ENCODE measurements around the gene MARK1.
"Not testable (repeated sequence)": the region's sequence is repeated elsewhere in the genome, so short reads cannot be mapped to it uniquely, and the experiment has no call there.

Gene MARK1

GRCh38 chr1:220680085-220680687, 152.2 kb downstream of the MARK1 start:
- Histone ChIP-seq H3K4me3 (ENCODE audit: low read depth in 1 of 2, low read length in 2 of 2) (no peak overlapping the region), H3K79me2 (ENCODE audit: insufficient read depth, low read length) (no peaks in the 10 kb centered on the region), H2AFZ (ENCODE audit: low read depth, low read length) (no peak overlapping the region), H4K20me1 (ENCODE audit: insufficient read depth, low read length) (no peaks in the 10 kb centered on the region), H3K36me3 (ENCODE audit: insufficient read depth, low read length) (no peaks in the 10 kb centered on the region), H3K4me1 (ENCODE audit: insufficient read depth, low read length) (no peaks in the 10 kb centered on the region), H3K4me2 (ENCODE audit: insufficient read depth, low read length) (no peak overlapping the region), H3K9ac (ENCODE audit: low read depth, low read length) (no peak overlapping the region), H3K27me3 (ENCODE audit: insufficient read depth, low read length, poor library complexity) (no peaks in the 10 kb centered on the region), H3K9me3 (ENCODE audit: insufficient read depth, low read length, severe bottlenecking) (no peaks in the 10 kb centered on the region), H3K27ac (ENCODE audit: low read length) (no peak overlapping the region)
- no peak for TF ChIP-seq EZH2 (IDR thresholded peaks at IDR 0.05; ENCODE audit: borderline replicate concordance, low read depth, low read length, severe bottlenecking)
- TF ChIP-seq CTCF (IDR thresholded peaks at IDR 0.05; ENCODE audit: borderline replicate concordance, extremely low read depth, low read length, poor library complexity, severe bottlenecking), result peak; percentile 63
- DNase-seq (no peak), ATAC-seq (ENCODE audit: insufficient read depth, low read depth) (peak; percentile 66; the same call in 1 of the 3 replicates)

GRCh38 chr1:220681220-220681880, 153.4 kb downstream of the MARK1 start:
- Histone ChIP-seq H3K36me3 (ENCODE audit: insufficient read depth, low read length) (no peaks in the 10 kb centered on the region), H3K4me2 (ENCODE audit: insufficient read depth, low read length) (no peak overlapping the region), H3K4me3 (ENCODE audit: low read depth in 1 of 2, low read length in 2 of 2) (no peak overlapping the region), H2AFZ (ENCODE audit: low read depth, low read length) (no peak overlapping the region), H3K4me1 (ENCODE audit: insufficient read depth, low read length) (no peaks in the 10 kb centered on the region), H3K79me2 (ENCODE audit: insufficient read depth, low read length) (no peaks in the 10 kb centered on the region), H3K9ac (ENCODE audit: low read depth, low read length) (no peak overlapping the region), H3K27ac (ENCODE audit: low read length) (no peak overlapping the region), H3K27me3 (ENCODE audit: insufficient read depth, low read length, poor library complexity) (no peaks in the 10 kb centered on the region), H4K20me1 (ENCODE audit: insufficient read depth, low read length) (no peaks in the 10 kb centered on the region), H3K9me3 (ENCODE audit: insufficient read depth, low read length, severe bottlenecking) (no peaks in the 10 kb centered on the region)
- DNase-seq (no peak), ATAC-seq (ENCODE audit: insufficient read depth, low read depth) (no peak)
- TF ChIP-seq CTCF (IDR thresholded peaks at IDR 0.05; ENCODE audit: borderline replicate concordance, extremely low read depth, low read length, poor library complexity, severe bottlenecking) (no peak), EZH2 (IDR thresholded peaks at IDR 0.05; ENCODE audit: borderline replicate concordance, low read depth, low read length, severe bottlenecking) (no peak)

GRCh38 chr1:220682901-220683576, 155.1 kb downstream of the MARK1 start:
- Histone ChIP-seq H3K27me3 (ENCODE audit: insufficient read depth, low read length, poor library complexity) (no peaks in the 10 kb centered on the region), H2AFZ (ENCODE audit: low read depth, low read length) (no peak overlapping the region), H3K36me3 (ENCODE audit: insufficient read depth, low read length) (no peaks in the 10 kb centered on the region), H3K27ac (ENCODE audit: low read length) (no peak overlapping the region), H4K20me1 (ENCODE audit: insufficient read depth, low read length) (no peaks in the 10 kb centered on the region), H3K4me2 (ENCODE audit: insufficient read depth, low read length) (no peak overlapping the region), H3K9ac (ENCODE audit: low read depth, low read length) (no peak overlapping the region), H3K9me3 (ENCODE audit: insufficient read depth, low read length, severe bottlenecking) (no peaks in the 10 kb centered on the region), H3K79me2 (ENCODE audit: insufficient read depth, low read length) (no peaks in the 10 kb centered on the region), H3K4me1 (ENCODE audit: insufficient read depth, low read length) (no peaks in the 10 kb centered on the region), H3K4me3 (ENCODE audit: low read depth in 1 of 2, low read length in 2 of 2) (no peak overlapping the region)
- TF ChIP-seq CTCF (IDR thresholded peaks at IDR 0.05; ENCODE audit: borderline replicate concordance, extremely low read depth, low read length, poor library complexity, severe bottlenecking), result no peak
- TF ChIP-seq EZH2 (IDR thresholded peaks at IDR 0.05; ENCODE audit: borderline replicate concordance, low read depth, low read length, severe bottlenecking), result no peak
- ATAC-seq (ENCODE audit: insufficient read depth, low read depth) (no peak), DNase-seq (no peak)

GRCh38 chr1:220683716-220684115, 155.8 kb downstream of the MARK1 start:
- H4K20me1 ChIP-seq (ENCODE audit: insufficient read depth, low read length); H3K27me3 ChIP-seq (ENCODE audit: insufficient read depth, low read length, poor library complexity); H3K9ac ChIP-seq (ENCODE audit: low read depth, low read length); H3K9me3 ChIP-seq (ENCODE audit: insufficient read depth, low read length, severe bottlenecking); ATAC-seq (ENCODE audit: insufficient read depth, low read depth); H3K4me2 ChIP-seq (ENCODE audit: insufficient read depth, low read length); H3K27ac ChIP-seq (ENCODE audit: low read length); H3K4me1 ChIP-seq (ENCODE audit: insufficient read depth, low read length); H3K36me3 ChIP-seq (ENCODE audit: insufficient read depth, low read length); DNase-seq; H3K4me3 ChIP-seq (ENCODE audit: low read depth in 1 of 2, low read length in 2 of 2); H3K79me2 ChIP-seq (ENCODE audit: insufficient read depth, low read length); H2AFZ ChIP-seq (ENCODE audit: low read depth, low read length): not testable (repeated sequence)

Data from DND-41 (cell line).